Astrocyte of the hippocampus (primary cell): ENCODE measurements around the gene STX1A.
A peak's percentile ranks its signal among the peaks of the same experiment; 100 is the strongest.

Source experiments
- DNase-seq: peaks from one replicate; pipeline ENCODE4 v3.0.0; 2011; ENCODE audit warnings: low read depth, low spot score

Gene STX1A

DNA sequence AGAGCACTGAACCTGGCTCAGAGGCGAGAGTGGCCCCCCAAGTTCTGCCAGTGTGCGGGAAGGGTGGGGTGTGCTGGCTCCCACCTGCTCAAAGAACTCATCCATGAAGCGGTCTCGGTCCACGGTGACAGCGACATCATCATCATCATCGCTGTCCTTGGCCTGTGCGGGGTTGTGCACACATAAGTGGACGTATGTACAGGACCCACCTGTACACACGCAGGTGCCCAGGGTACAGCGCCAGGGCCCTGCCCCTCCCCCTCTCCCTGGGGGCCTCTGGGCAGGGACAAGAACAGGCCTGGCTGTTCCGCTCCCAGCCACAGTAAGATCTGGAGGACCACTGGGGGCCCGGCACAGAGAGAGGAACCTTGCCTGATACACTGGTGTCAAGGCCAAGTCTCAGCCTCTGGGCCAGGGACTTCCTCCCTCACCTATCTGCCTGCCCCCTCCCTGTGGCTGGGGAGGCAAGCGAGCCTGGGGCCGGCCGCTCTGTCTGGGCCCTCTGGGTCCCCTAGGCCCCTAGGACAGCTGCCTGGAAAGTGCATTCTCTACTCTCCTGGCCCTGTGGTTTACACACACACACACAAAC lies 10.4 kb downstream of the STX1A start:
- no peak for DNase-seq

DNA sequence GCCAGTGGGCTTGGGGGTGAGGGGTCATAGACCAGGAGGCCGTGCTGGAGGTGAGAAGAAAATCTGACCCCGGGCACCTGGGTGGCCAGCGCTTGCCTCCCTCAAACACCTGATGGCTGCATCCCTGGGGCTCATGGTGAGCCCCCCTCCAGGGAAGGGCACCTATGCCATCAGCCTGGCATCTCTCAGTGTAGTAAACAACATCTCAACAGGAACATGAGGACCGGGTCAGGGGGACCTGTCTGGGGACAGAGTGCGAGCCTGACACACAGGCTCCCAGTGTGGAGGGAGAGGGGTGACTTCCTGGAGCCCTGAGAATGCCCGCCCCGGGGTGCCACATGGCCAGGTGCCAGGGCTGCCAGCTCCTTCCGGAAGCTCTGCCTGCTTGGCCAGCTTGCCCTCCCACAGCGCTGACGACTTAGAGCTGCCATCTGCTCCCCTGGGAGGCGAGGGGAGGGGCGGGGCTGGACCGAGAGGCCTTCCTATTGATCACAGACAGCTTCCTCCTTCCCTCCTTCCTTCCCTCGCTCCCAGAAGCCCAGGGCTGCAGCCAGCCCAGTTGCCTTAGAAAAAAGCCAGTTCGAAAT lies 12.3 kb downstream of the STX1A start:
- peak; percentile 70 for DNase-seq

DNA sequence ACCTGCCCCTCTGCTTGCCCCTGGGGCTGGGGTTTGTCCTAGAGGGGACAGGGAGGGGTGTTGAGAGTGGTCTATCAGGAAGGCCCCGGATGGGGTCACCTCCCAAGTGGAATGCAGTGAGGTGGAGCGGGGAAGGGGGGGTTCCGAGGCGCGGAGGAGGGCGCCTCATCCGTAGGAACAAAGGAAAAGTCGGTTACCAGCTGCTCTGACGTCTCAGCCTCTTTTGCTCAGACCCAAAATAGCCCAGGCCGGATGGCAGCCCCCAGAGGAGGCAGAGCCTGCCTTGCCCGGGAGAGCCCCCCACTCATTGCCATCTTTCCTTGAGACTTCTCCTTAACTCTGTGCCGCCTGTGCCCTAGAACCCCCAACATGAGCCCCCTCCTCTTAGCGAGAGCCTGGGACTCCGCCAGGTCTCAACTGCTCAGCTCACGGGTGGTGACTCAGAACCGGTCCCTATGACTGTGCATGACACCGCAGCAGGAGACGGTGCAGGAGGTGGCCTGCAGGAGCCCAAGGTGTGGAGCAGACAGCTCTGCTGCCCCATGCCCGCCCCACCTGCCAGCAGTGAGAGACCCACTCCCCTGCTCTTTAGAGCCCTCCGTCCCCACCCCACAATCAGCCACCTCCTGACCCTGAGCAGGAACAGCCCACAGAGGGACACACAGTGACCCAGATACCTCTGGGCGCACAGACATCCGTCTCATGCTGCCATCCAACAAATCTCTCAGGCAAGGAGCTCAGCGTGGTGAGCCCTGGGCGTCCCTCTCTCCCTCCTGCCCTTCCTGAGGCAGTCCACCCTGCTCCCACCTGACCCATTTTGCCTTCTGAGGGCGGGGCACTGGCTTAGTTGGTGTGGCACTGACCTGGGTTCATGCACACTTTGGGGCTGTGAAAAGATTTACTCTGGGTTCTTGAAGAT lies 13.1 kb downstream of the STX1A start:
- DNase-seq = peak; percentile 85

DNA sequence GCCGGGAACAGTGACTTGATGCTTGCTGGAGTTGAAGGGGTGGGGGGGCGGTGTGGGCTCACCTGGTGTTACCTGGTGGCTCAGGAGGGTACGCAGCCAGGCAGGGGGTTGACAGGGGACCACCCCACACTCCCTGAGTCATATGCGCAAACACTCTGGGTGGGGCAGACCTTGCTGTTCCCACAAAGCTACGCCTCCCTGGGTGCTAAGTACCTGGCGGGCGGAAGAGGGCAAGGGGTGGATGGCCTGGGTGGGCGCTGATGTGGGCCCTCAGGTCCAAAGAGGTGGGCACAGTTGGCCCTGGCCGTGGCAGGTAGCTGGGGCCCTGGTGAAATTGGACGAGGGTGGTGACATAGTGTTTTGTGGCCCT lies 13.9 kb downstream of the STX1A start:
- DNase-seq = no peak

DNA sequence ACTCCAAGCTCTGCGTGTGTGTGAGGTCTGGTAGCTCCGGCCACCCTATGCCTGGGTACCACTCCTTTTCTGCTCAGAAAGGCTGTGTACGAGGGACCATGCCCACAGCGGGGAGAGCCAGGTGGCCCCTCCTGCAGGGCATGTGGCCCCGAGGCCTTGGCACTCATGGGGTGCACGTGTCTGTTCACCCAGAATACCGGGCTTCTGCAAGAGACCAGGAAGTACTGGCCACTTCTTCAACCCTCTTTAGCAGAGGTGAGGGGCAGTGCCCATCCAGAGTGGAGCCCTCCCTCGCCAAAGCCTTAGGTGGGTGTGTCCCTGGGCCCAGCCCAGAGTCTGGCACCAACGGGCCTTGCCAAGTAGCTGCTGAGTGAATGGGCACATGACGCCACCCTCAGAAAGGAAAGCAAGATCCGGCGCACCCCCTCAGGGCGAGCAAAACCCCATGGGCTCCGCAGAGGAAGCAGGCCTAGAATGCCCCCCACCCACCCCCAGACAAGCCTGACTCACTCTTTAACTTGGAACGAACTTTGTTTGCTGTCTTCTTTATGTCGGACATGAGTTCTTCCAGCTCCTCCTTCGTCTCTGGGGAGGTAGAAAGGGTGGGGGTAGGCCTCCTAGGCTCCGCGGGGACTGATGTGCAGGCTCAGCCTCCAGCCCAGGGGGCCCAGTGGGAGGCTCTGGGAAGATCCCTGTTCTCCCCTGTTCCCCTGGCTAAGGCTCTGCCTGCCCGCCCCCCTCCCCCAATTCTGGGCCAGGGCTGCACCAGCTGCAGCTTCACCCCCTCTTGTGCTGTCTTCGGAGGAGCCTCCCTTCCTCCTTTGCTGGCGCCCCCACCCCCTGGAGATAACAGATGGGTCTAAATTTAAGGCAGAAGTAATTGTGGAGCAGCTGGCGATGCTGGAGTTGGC lies 14.6 kb downstream of the STX1A start:
- DNase-seq = peak; percentile 82

DNA sequence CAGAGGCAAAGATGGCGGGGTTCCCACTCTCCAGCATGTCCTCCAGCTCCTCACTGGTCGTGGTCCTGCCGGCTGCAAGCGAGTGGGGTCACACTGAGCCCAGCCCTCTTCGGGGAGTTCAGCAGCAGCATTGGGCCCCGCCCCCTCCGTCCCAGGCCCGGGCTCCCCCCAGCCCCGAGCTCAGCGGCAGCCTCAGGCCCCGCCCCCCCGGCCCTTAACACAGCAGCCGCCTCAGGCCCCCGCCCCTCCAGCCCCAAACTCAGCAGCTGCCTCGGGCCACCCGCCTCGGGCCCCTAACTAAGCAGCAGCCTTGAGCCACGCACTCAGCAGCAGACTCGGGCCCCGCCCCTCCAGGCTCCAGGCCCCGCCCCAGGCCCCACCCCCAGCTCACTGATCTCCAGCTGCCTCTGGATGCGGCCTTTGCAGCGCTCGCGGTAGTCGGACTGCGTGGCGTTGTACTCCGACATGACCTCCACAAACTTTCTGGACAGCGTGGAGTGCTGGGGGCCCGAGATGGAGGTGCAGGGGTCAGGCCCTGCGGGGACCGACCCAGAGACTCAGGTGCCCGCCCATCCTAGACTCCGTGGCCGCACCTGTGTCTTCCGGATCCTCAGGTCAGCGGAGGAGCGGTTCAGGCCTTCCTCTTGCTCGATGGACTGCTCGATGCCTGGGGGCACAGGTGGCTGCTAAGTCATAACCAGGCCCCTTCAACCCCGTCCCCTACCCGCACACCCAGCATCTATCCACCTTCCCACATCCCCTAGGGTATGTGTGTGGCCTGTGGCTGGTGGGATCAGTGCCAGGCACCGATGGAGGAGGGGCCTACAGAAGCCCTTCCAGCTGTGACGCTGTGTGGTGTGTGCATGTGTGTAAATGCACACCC lies 15.5 kb downstream of the STX1A start:
- peak; percentile 75 for DNase-seq

DNA sequence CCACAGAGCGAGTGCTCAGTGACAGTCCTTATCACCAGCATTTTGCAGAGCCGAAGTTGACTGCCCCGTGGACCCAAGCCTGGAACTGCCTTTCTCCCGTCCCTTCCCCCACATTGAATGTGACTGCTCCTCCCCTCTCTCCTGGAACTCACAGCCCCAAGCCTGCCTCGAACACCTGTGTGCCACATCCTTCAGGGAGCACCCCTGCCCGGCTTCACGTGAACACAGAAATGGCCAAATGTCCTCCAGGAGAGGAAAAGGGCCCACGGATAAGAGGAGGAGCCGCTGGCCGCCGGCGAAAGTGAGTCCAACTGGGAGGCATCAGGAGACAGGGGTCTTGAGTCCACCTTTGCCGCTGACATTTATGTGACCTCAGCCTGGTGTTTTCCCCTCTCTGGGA lies 16.2 kb downstream of the STX1A start:
- DNase-seq = no peak

DNA sequence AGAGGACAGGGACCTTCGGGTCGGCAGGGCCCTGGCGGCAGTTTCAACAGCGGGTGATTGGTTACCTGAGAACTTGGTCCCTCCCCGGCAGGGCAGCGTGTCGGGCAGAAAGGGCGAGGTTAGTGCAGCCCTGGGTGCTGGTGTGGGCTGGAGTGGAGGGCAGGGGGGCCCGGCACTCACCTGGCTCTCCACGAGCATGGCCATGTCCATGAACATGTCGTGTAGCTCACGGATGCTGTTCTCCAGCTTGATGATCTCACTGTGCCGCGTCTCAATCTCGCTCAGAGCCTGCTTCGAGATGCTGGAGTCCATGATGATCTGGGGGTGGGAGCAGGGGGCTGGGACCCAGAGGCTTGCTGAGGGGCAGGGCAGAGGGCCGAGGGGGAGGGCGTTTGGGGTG lies 16.8 kb downstream of the STX1A start:
- DNase-seq = no peak

DNA sequence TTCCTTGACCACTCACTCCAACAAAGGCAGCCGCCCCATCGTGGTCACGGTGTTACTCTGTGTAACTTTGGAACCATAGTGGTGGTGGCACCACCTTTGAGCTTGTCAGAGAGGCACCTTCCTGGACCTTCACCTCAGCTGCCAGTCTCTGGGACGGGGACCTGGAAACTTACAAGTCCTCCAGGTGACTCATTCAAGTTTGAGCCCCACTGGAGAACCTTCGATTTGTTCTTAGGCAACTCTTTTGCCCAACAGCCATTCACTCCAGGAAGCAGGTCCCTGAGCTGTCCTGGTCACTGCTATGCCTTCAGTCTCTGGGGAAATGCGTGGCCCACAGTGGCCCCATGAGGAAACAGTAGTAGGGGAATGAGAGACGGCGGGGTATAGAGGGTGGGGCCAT lies 17.2 kb downstream of the STX1A start:
- no peak for DNase-seq

DNA sequence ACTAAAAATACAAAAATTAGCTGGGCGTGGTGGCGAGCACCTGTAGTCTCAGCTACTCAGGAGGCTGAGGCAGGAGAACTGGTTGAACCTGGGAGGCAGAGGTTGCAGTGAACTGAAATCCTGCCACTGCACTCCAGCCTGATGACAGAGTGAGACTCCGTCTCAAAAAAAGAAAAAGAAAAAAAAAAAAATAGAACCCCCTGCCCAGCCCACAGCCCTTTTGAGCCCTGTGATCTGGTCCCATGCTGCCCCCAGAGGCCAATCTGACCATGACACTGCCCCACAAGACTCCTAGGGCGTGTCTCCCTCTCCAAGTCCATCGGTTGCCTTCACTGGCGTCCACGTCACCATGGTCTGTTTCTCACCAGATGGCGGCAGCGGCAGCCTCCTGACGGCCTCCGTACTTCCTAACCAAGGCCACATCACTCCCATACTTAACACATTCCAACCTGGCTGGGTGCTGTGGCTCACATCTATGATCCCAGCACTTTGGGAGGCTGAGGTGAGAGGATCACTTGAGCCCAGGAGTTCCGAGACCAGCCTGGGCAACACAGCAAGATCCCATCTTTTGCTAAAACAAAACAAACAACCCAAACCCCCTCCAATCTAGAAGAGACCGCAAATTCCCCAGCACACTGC lies 18.0 kb downstream of the STX1A start:
- peak; percentile 68 for DNase-seq

DNA sequence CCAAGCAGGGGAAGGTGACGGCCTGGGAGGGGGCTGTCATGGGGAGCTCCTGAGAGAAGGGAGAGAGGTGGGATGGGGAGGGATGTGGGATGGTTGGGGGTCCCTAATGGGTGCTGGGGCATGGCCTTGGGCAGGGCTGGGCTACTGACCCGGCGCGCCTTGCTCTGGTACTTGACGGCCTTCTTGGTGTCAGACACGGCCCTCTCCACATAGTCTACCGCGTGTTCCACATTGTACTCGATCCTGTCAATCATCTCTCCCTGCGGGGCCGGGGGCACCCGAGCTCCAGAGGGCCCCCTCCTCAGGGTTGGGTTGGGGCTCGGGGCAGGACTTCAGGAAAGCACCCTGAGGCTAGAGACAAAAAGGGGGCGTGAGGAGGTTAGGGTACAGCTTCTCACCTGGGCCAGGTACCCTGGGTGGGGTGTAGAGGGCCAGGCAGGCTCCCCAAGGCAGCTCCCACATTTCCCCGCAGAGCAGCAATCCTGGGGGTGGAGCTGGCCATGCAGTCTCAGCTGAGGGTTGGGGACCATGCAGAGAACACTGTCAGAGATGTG lies 18.8 kb downstream of the STX1A start:
- no peak for DNase-seq

DNA sequence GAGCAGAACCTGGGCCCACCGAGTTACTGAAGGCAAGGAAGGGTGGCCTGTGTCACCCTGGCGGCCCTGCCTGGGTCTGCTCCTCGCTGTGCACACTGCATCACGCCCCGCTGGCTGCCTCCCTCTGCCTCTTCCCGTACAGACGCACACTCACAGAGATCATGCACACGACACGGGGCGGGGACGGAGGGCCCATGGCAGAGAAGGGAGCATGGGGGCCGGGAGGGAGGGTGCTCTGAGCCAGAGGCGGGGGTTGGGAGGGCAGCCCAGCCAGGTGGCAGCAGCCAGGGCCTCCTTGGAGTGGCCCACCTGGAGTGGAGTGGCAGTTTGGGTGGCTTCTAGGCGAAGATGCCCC lies 19.4 kb downstream of the STX1A start:
- no peak for DNase-seq

DNA sequence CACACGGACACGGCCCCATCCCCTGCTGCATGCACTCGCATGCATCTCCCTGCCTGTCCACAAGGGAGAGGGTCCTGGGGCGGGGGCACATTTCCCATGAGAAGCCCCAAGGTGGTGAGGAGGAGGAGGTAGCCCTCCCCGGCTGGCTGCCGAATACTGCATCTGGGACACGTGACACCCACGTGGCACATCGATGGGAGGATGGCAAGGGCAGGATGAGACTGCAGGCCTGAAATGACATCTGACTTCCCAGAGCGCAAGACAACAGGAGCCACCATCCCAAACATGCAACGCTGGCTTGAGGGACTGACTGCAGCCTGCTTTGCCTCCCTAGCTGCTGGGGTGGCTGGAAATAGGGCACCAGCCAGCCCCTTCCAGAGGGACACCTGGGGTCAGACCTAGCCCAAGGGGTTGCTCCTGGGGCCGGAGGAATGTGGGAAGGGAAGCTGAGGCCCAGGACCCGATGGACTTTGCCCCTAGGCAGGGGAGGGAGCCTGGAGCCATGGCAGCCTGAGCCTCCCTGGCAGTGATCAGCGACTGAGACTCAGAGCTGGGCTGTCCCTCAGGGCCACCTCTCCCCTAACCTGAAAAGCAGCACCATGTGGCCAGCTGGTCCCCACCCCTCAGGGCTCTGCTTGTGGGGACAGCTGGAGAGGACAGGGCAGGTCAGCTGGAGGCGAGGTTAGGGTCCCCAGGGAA lies 19.9 kb downstream of the STX1A start:
- no peak for DNase-seq

DNA sequence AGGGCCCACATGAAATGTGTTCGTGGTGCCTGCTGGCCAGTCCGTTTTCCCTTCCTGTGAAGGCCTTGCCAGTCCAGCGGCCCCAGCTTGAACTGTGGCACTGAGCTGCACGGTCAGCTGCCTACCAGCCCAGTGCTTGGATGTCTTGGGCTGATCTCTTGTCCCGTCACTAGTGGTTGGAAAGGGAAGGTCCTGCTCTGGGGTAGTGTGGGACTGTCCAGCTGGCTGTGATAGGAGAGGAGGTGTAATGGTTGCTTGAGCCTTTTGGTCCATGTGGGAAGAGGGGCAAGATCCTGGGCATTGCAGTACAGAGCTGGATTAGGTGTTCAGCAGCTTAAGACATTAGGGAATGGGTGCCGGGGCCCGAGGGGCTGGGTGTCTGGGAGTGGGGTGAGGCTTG lies 21.1 kb downstream of the STX1A start:
- DNase-seq = no peak

DNA sequence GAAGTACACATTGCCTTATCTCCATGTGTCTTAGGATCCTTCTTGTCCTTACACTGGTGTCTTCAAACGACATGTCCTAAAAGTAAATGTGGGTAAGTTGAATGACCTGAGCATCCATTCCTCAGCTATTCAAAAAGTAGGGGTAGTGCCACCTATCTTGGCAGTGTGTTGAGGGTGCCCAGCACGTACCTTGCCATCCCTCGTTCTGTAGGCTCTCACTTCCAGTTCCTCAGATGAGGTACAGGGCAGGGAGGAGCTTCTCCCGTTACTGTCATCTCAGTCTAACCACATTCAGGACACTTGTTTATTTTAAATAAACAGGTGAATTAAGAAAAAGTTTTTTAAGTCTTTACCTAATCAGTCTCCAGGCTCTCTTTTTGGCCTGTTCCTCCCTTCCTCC lies 23.1 kb downstream of the STX1A start:
- no peak for DNase-seq

DNA sequence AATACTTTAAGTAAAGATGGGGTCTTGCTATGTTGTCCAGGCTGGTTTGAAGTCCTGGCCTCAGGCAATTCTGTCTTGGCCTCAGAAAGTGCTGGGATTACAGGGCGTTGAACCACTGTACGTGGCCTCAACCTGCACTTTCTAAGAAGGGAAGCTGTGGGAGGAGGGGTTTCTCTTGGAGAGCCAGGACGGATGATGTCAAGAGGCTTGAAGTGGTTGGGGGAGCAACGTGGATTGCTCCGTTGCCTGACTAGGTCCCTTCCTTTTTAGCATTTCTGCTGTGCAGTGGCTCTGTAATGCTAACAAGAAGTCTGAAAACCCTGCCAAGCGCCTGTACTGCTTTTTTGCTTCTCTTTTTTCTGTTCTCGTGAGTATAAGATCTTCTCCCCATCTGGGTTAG lies 28.8 kb downstream of the STX1A start:
- no peak for DNase-seq

DNA sequence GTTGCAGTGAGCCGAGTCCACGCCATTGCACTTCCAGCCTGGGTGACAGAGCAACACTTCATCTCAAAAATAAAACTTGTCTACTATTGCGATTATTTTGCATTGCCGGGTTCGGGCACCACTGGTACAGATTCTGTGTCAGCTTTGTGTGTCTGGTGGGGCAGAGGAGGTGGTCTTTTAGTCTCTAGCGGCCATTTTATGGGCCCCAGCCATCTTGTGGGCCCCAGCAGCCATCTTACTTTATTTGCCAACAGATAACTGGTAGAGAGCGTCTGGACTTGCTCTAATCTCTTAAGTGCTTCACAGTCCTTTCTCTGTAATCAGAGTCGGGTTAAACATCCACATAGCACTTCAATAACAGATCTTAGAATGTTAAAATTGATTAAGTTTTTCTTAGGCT lies 31.2 kb downstream of the STX1A start:
- no peak for DNase-seq

DNA sequence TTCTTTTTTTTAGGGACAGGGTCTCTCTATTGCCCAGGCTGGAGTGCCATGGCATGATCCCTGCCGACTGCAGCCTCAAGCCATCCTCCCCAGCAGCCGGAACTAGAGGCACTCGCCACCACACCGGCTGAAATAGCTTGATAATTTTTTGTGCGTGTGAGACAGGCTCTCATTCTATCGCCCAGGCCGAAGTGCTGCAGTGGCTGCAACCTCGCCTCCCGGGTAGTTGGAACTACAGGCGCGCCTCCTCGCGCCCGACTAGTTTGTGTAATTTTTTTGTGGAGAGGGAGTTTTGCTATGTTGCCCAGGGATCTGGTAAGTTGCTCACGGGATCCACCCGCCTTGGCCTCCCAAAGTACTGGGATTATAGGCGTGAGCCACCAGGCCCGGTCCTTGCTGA lies 34.2 kb downstream of the STX1A start:
- DNase-seq = no peak

DNA sequence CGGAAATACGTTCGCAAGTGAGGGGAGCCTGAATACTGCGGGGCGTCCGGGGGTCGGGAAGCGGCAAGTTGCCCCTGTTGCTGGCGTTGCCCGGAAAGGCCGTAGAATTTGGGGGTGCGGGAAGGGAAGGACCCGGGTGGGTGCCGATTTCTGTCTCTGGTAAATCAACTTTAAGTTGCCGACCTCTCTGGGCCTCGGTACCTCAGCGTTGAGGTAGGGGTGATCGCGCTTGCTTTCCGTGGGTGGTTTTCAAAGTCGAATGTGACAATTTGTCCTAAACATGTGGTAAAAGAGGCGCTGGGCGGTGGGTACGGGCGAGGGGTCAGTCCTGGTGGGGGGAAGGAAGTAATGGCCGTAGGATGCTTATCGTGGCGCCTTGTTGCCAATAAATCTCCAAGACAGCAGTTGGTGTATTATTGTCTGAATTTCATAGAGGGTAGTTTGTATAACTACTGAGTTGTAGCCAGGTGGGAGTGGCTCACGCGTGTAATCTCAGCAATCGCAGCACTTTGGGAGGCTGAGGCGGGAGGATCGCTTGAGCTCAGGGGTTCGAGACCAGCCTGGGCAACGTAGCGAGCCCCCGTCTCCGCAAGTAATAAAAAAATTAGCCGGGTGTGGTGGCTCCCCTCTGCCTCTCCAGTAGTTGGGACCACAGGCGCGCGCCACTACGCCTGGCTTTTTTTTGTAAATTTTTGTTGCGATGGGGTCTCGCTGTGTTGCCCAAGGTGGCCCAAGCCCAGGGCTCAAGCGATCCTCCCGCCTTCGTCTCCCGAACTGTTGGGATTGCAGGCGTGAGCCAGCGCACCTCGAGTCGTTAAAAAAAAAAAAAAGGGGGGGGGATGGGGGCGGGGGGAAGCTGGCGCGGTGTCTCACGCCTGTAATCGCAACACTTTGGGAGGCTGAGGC lies 35.4 kb downstream of the STX1A start:
- no peak for DNase-seq
